Fibroblast of lung (primary cell): Measurements from ENCODE around the gene SPINDOC.

Source experiments
- CTCF ChIP-seq, 2 donors: IDR thresholded peaks in 1 of 2; conservative IDR thresholded peaks in 1 of 2; 1 replicate in 1 of 2; 2 replicates in 1 of 2; pipeline ENCODE4 v1.5.1; 2011 to 2012; ENCODE audit warnings: low read length in 2 of 2, control low read depth in 1 of 2, inconsistent platforms in 1 of 2, low read depth in 1 of 2, mild to moderate bottlenecking in 1 of 2
- EZH2 ChIP-seq: IDR thresholded peaks from 2 replicates; pipeline ENCODE4 v1.5.1; 2012; ENCODE audit warnings: low read length, control low read depth, mild to moderate bottlenecking; ENCODE audit errors: missing control alignments

- TF ChIP-seq CTCF (conservative IDR thresholded peaks at IDR 0.05 in 1 of 2, IDR thresholded peaks at IDR 0.05 in 1 of 2; ENCODE audit: low read depth in 1 of 2, low read length in 2 of 2) (no peak), EZH2 (no peak)
These were observed 29.2 kb upstream of the SPINDOC start for GRCh38 chr11:63783925-63784592.
